ENCODE results near the gene GCSH. TPM values are rescaled to one million over a fixed set of nuclear protein-coding genes. Genes with fewer than 3 reads are reported as not detected.
A peak's percentile ranks its signal among the peaks of the same experiment; 100 is the strongest.

GCSH gene
- total RNA-seq, 1 experiment from 2014 or later = 117 TPM

GRCh38 chr16:81035975-81036750, 60.0 kb downstream of the GCSH start:
- peak overlapping the region; percentile 66 to 73 for H3K4me3 ChIP-seq (replicated peaks in 1 of 2; ENCODE audit: low read depth in 1 of 2, low read length in 2 of 2)
- H3K4me2 ChIP-seq (ENCODE audit: low read length) = peak overlapping the region; percentile 86
- no peak overlapping the region for H2AFZ ChIP-seq (ENCODE audit: low read depth, low read length, poor library complexity, severe bottlenecking)
- peaks cover 10 to 14% of the 10 kb centered on the region in 2 experiments; a peak in 3 of 4 replicates for H3K4me1 ChIP-seq (ENCODE audit: control insufficient read depth in 1 of 2, insufficient read depth in 2 of 2, low read length in 2 of 2)
- H3K9me3 ChIP-seq (ENCODE audit: control insufficient read depth in 1 of 2, insufficient read depth in 1 of 2, low read depth in 1 of 2, low read length in 2 of 2) = no peaks in the 10 kb centered on the region
- peaks cover 3 to 8% of the 10 kb centered on the region in 2 experiments; a peak in 2 of 4 replicates for H3K36me3 ChIP-seq (ENCODE audit: control insufficient read depth in 1 of 2, insufficient read depth in 2 of 2, low read length in 2 of 2)
- H3K79me2 ChIP-seq (ENCODE audit: insufficient read depth, low read length) = peaks cover 46% of the 10 kb centered on the region
- no peaks in the 10 kb centered on the region for H4K20me1 ChIP-seq (ENCODE audit: insufficient read depth)
- DNase-seq (ENCODE audit: low read depth, low spot score) = no peak
- peak; percentile 68 for ATAC-seq
- ChIA-PET CTCF (interaction anchor here (0.6 to 2.9 kb wide), 31 partner anchors 10 to 702 kb away, joined by 3 to 29 read pairs (median 4); partner anchors contain the start of genes C16orf46, CENPN and CMC2), RAD21 (ENCODE audit: low non-redundant PET in 1 of 2, low total read pairs in 2 of 2, uncharacterized antibody in 2 of 2, unreplicated experiment in 2 of 2) (interaction anchor here in 1 of 2 experiments (0.6 to 1.8 kb wide), 2 partner anchors 108 to 707 kb away, joined by 3 read pairs; no protein-coding TSS in a partner anchor), POLR2A (interaction anchor here (0.6 kb wide), 1 partner anchor 20 kb away, joined by 3 read pairs; no protein-coding TSS in a partner anchor)
- peak overlapping the region; percentile 63 for H3K9ac ChIP-seq (ENCODE audit: low read length)
- H3K27me3 ChIP-seq (ENCODE audit: insufficient read depth, low read length) = no peaks in the 10 kb centered on the region
- no peak for TF ChIP-seq ELF1 (IDR thresholded peaks at IDR 0.05; ENCODE audit: borderline replicate concordance, low read depth)
- no peak for TF ChIP-seq CTCF (IDR thresholded peaks at IDR 0.05 in 2 of 3, conservative IDR thresholded peaks at IDR 0.05 in 1 of 3; ENCODE audit: borderline replicate concordance in 1 of 3, insufficient read depth in 1 of 3, low read depth in 2 of 3, low read length in 2 of 3)
- TF ChIP-seq CEBPB (IDR thresholded peaks at IDR 0.05; ENCODE audit: low read depth) = no peak
- TF ChIP-seq JUND (IDR thresholded peaks at IDR 0.05) = no peak
- no peak for TF ChIP-seq EZH2 (IDR thresholded peaks at IDR 0.05)
- TF ChIP-seq FOSL1 (IDR thresholded peaks at IDR 0.05; ENCODE audit: low read depth) = no peak
- TF ChIP-seq ZFX (IDR thresholded peaks at IDR 0.05) = peak; percentile 97
- TF ChIP-seq, protein P1, sequence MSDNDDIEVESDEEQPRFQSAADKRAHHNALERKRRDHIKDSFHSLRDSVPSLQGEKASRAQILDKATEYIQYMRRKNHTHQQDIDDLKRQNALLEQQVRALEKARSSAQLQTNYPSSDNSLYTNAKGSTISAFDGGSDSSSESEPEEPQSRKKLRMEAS (IDR thresholded peaks at IDR 0.05) = peak; percentile 27; the same call in 1 of the 2 replicates
- TF ChIP-seq, protein P2, sequence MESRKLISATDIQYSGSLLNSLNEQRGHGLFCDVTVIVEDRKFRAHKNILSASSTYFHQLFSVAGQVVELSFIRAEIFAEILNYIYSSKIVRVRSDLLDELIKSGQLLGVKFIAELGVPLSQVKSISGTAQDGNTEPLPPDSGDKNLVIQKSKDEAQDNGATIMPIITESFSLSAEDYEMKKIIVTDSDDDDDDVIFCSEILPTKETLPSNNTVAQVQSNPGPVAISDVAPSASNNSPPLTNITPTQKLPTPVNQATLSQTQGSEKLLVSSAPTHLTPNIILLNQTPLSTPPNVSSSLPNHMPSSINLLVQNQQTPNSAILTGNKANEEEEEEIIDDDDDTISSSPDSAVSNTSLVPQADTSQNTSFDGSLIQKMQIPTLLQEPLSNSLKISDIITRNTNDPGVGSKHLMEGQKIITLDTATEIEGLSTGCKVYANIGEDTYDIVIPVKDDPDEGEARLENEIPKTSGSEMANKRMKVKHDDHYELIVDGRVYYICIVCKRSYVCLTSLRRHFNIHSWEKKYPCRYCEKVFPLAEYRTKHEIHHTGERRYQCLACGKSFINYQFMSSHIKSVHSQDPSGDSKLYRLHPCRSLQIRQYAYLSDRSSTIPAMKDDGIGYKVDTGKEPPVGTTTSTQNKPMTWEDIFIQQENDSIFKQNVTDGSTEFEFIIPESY (IDR thresholded peaks at IDR 0.05; ENCODE audit: extremely low read depth, insufficient replicate concordance, low read length) = no peak
- TF ChIP-seq SIN3A (IDR thresholded peaks at IDR 0.05; ENCODE audit: low read depth) = peak; percentile 27; the same call in 1 of the 2 replicates
- 0 out of 2 replicates have a peak, but pooled peaks have one; percentile 3 for TF ChIP-seq POLR2AphosphoS5 (IDR thresholded peaks at IDR 0.05; ENCODE audit: low read depth, low read length)
- H3K9me2 ChIP-seq (ENCODE audit: insufficient read depth) = no peaks in the 10 kb centered on the region
- peak overlapping the region; percentile 79 for H3K27ac ChIP-seq (ENCODE audit: low read depth, low read length)
- no TSS peak for BruUV-seq (replicated peaks)
- intact Hi-C loops (cut with micrococcal nuclease) = loop anchor here (1.0 to 10.0 kb wide), 6 partner anchors 29 to 699 kb away; partner anchors contain the start of genes C16orf46 and CENPN

All from HCT116 (cell line).